Upper lobe of left lung (tissue), 4 donors: ENCODE results near the gene CDYL.

Experiments
- EP300 ChIP-seq, 4 donors: sonication (generic); formaldehyde crosslinking; IDR thresholded peaks; one replicate each; pipeline ENCODE4 v1.5.1; 2017; ENCODE audit warnings: antibody characterized with exemption in 4 of 4, control low read depth in 2 of 4
- TF ChIP-seq, protein P1 (sequence below), 6 experiments: fragments of 450-650 bp in 4 of 6; fragments of 200-600 bp in 2 of 6; sonication (generic) in 2 of 6; IDR thresholded peaks; one replicate each; pipeline ENCODE4 v1.5.1; 2016 to 2019; ENCODE audit warnings: antibody characterized with exemption in 6 of 6

- TF ChIP-seq, protein P1, sequence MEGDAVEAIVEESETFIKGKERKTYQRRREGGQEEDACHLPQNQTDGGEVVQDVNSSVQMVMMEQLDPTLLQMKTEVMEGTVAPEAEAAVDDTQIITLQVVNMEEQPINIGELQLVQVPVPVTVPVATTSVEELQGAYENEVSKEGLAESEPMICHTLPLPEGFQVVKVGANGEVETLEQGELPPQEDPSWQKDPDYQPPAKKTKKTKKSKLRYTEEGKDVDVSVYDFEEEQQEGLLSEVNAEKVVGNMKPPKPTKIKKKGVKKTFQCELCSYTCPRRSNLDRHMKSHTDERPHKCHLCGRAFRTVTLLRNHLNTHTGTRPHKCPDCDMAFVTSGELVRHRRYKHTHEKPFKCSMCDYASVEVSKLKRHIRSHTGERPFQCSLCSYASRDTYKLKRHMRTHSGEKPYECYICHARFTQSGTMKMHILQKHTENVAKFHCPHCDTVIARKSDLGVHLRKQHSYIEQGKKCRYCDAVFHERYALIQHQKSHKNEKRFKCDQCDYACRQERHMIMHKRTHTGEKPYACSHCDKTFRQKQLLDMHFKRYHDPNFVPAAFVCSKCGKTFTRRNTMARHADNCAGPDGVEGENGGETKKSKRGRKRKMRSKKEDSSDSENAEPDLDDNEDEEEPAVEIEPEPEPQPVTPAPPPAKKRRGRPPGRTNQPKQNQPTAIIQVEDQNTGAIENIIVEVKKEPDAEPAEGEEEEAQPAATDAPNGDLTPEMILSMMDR (IDR thresholded peaks at IDR 0.05), result no peak
- no peak for TF ChIP-seq EP300 (IDR thresholded peaks at IDR 0.05)
Observed at GRCh38 chr6:4728926-4729325, 47.3 kb upstream of the CDYL start.
